GM19452 (cell line): ENCODE measurements around the gene SAXO1.
"Not testable (repeated sequence)": the region's sequence is repeated elsewhere in the genome, so short reads cannot be mapped to it uniquely, and the experiment has no call there.

Experiments used
- ATAC-seq: cut with Tn5 transposase; IDR thresholded peaks from one replicate; pipeline ENCODE4 v1.9.1; 2021; ENCODE audit not compliant: unreplicated experiment

SAXO1 gene

GRCh38 chr9:19000133-19000532 lies 32.9 kb downstream of the SAXO1 start:
- ATAC-seq = no peak

- no peak for ATAC-seq
Measured at GRCh38 chr9:18999173-18999785, 33.7 kb downstream of the SAXO1 start.

- ATAC-seq = no peak
Measured at GRCh38 chr9:18997151-18997550, 35.9 kb downstream of the SAXO1 start.

- no peak for ATAC-seq
Measured at GRCh38 chr9:18996211-18996610, 36.8 kb downstream of the SAXO1 start.

- ATAC-seq = no peak
Measured at GRCh38 chr9:18994263-18994916, 38.6 kb downstream of the SAXO1 start.

- ATAC-seq = not testable (repeated sequence)
Measured at GRCh38 chr9:18991197-18991596, 41.8 kb downstream of the SAXO1 start.

GRCh38 chr9:18990494-18990893 lies 42.5 kb downstream of the SAXO1 start:
- ATAC-seq = no peak

GRCh38 chr9:18989865-18990264 lies 43.1 kb downstream of the SAXO1 start:
- ATAC-seq = no peak

GRCh38 chr9:18989097-18989496 lies 43.9 kb downstream of the SAXO1 start:
- no peak for ATAC-seq

GRCh38 chr9:18988003-18988402 lies 45.0 kb downstream of the SAXO1 start:
- ATAC-seq = no peak

GRCh38 chr9:18985996-18986395 lies 47.0 kb downstream of the SAXO1 start:
- no peak for ATAC-seq

- no peak for ATAC-seq
Measured at GRCh38 chr9:18985464-18985951, 47.5 kb downstream of the SAXO1 start.

GRCh38 chr9:18982262-18982620 lies 50.8 kb downstream of the SAXO1 start:
- no peak for ATAC-seq

- ATAC-seq = no peak
Measured at GRCh38 chr9:18981476-18982261, 51.3 kb downstream of the SAXO1 start.

GRCh38 chr9:18980189-18980588 lies 52.8 kb downstream of the SAXO1 start:
- ATAC-seq = no peak

GRCh38 chr9:18979367-18979766 lies 53.6 kb downstream of the SAXO1 start:
- no peak for ATAC-seq

- no peak for ATAC-seq
Measured at GRCh38 chr9:18978188-18978587, 54.8 kb downstream of the SAXO1 start.

- ATAC-seq = no peak
Measured at GRCh38 chr9:18976709-18977531, 56.1 kb downstream of the SAXO1 start.

- no peak for ATAC-seq
Measured at GRCh38 chr9:18976221-18976708, 56.7 kb downstream of the SAXO1 start.

GRCh38 chr9:18973348-18973747 lies 59.7 kb downstream of the SAXO1 start:
- no peak for ATAC-seq

GRCh38 chr9:18972675-18973074 lies 60.3 kb downstream of the SAXO1 start:
- ATAC-seq = no peak
